Lung (tissue), 12 donors: ENCODE results near the gene TNFRSF14. TPM values are rescaled to one million over a fixed set of nuclear protein-coding genes. Genes with fewer than 3 reads are reported as not detected.
A peak's percentile ranks its signal among the peaks of the same experiment; 100 is the strongest.

Experiments used
- ATAC-seq: fragments of 200-7000 bp; cut with Tn5 transposase; one replicate; pipeline ENCODE4 v1.9.1; 2020; ENCODE audit warnings: moderate number of reproducible peaks; ENCODE audit not compliant: insufficient read depth, low FRiP score
- DNase-seq, 3 donors: peaks; one replicate each; pipeline ENCODE4 v3.0.0-alpha.2; 2013 to 2017
- H3K27ac ChIP-seq, 2 donors: one replicate each; pipeline ENCODE4 v1.5.1; 2013; ENCODE audit warnings: mild to moderate bottlenecking in 2 of 2, moderate library complexity in 2 of 2, control low read depth in 1 of 2, inconsistent platforms in 1 of 2, low read depth in 1 of 2, low read length in 1 of 2
- H3K27me3 ChIP-seq, 3 donors: one replicate each; pipeline ENCODE4 v1.5.1; 2013; ENCODE audit warnings: low read length in 2 of 3; ENCODE audit not compliant: control insufficient read depth in 3 of 3, insufficient read depth in 3 of 3
- H3K36me3 ChIP-seq, 4 donors: one replicate each; pipeline ENCODE4 v1.5.1; 2013; ENCODE audit warnings: low read length in 4 of 4, mild to moderate bottlenecking in 1 of 4, moderate library complexity in 1 of 4; ENCODE audit not compliant: control insufficient read depth in 4 of 4, insufficient read depth in 4 of 4
- H3K4me1 ChIP-seq, 5 donors: one replicate each; pipeline ENCODE4 v1.5.1; 2013; ENCODE audit warnings: low read length in 5 of 5, mild to moderate bottlenecking in 2 of 5, moderate library complexity in 1 of 5; ENCODE audit not compliant: control insufficient read depth in 5 of 5, insufficient read depth in 5 of 5
- H3K4me3 ChIP-seq: one replicate; pipeline ENCODE4 v1.5.1; 2013; ENCODE audit warnings: mild to moderate bottlenecking, control low read depth, moderate library complexity
- H3K9ac ChIP-seq, 2 donors: one replicate each; pipeline ENCODE4 v1.5.1; 2013; ENCODE audit warnings: low read length in 2 of 2, control low read depth in 1 of 2; ENCODE audit not compliant: insufficient read depth in 1 of 2
- H3K9me3 ChIP-seq, 4 donors: one replicate each; pipeline ENCODE4 v1.5.1; 2013; ENCODE audit warnings: low read length in 3 of 4, mild to moderate bottlenecking in 1 of 4, moderate library complexity in 1 of 4; ENCODE audit not compliant: control insufficient read depth in 4 of 4, insufficient read depth in 3 of 4
- CTCF ChIP-seq: IDR thresholded peaks from 2 replicates; pipeline ENCODE4 v1.5.1; 2012; ENCODE audit warnings: mild to moderate bottlenecking; ENCODE audit errors: control extremely low read depth, extremely low read depth
- WGBS, 2 donors: extraction: QIAGEN DNeasy Blood & Tissue Kit; methylation state at CpG; one replicate each; pipeline ENCODE4 v1.1.7; 2013; 5-methylcytosine and 5-hydroxymethylcytosine counted together
- polyA plus RNA-seq, 2 donors: library from polyadenylated mRNA; stranded (reverse); fragments of 200-250 nt; gene quantifications; one replicate each; pipeline ENCODE4 v1.2.1, GENCODE V29; 2013
- total RNA-seq, 2 donors: library from RNA; depleted of rRNA in 1 of 2; stranded (reverse); fragments of >200 nt in 1 of 2; gene quantifications; one replicate each; pipeline ENCODE4 v1.2.1, GENCODE V29; 2014 to 2021
- donor health status: control.
- donor health status: control.
- donor health status: Bipolar disorder and iron deficiency.
- donor health status: healthy.
- donor health status: DM: yes; HTN: yes; CAD: no.

Gene TNFRSF14
- total and polyA plus RNA-seq, 4 donors = 67.4 to 200 (median 159) TPM

- H3K36me3 ChIP-seq = peaks cover 7 to 25% (median 12%) of the 10 kb centered on the region in 4 donors
- DNase-seq (no peak), ATAC-seq (no peak)
- peaks cover 9 to 29% (median 22%) of the 10 kb centered on the region in 5 donors for H3K4me1 ChIP-seq
- TF ChIP-seq CTCF = no peak
- H3K27me3 ChIP-seq = peaks cover 0 to 18% (median 5%) of the 10 kb centered on the region in 3 donors
- no peak overlapping the region for H3K9ac ChIP-seq
- no peaks in the 10 kb centered on the region for H3K9me3 ChIP-seq
- 57 to 61% methylated on average over 10 of the region's 10 CpGs for WGBS, 2 donors
- H3K27ac ChIP-seq = peak overlapping the region in 1 of 2 donors; percentile 2
- no peak overlapping the region for H3K4me3 ChIP-seq
These were observed 32.1 kb upstream of the TNFRSF14 start for GRCh38 chr1:2523891-2524609.

GRCh38 chr1:2525572-2525919, 30.6 kb upstream of the TNFRSF14 start:
- peak overlapping the region; percentile 94 for H3K4me3 ChIP-seq
- H3K36me3 ChIP-seq = peaks cover under 1 to 10% (median 7%) of the 10 kb centered on the region in 4 donors
- 6 to 7% methylated on average over 20 of the region's 20 CpGs for WGBS, 2 donors
- ATAC-seq (no peak), DNase-seq (no peak)
- H3K27ac ChIP-seq = peak overlapping the region; percentile 54 to 62
- peak overlapping the region in 1 of 2 donors; percentile 67 for H3K9ac ChIP-seq
- no peak for TF ChIP-seq CTCF
- H3K9me3 ChIP-seq = no peaks in the 10 kb centered on the region
- peaks cover 10 to 35% (median 22%) of the 10 kb centered on the region in 5 donors for H3K4me1 ChIP-seq
- peaks cover 0 to 23% (median 6%) of the 10 kb centered on the region in 3 donors for H3K27me3 ChIP-seq

GRCh38 chr1:2525920-2526823, 30.0 kb upstream of the TNFRSF14 start, which contains the start of gene PANK4:
TSS of gene PANK4 (minus strand) at chr1:2526596. CDS start at chr1:2526587, 9 bp downstream.
- WGBS, 2 donors = 1% methylated on average over 80 to 107 of the region's 107 CpGs
- Histone ChIP-seq H3K4me1 (peaks cover 10 to 38% (median 22%) of the 10 kb centered on the region in 5 donors), H3K27me3 (peaks cover 0 to 28% (median 12%) of the 10 kb centered on the region in 3 donors), H3K4me3 (peak within 1 kb of the TSS; percentile 94), H3K36me3 (peaks cover 0 to 6% (median 2%) of the 10 kb centered on the region in 4 donors), H3K9me3 (no peaks in the 10 kb centered on the region), H3K27ac (peak within 1 kb of the TSS; percentile 62 to 91), H3K9ac (peak within 1 kb of the TSS in 1 of 2 donors; percentile 67)
- ATAC-seq = peak; percentile 96
- no peak for TF ChIP-seq CTCF
- peak; percentile 92 to 96 (median 93) for DNase-seq
